Endodermal cell (in vitro differentiated cells): ENCODE measurements around the gene ADAMTS13. TPM values are rescaled to one million over a fixed set of nuclear protein-coding genes. Genes with fewer than 3 reads are reported as not detected.

ENCODE experiments used
- DNase-seq: peaks from one replicate; pipeline ENCODE4 v3.0.0-alpha.2; 2017
- H3K27ac ChIP-seq: 2 replicates; pipeline ENCODE4 v1.5.1; 2013; ENCODE audit warnings: mild to moderate bottlenecking, low read depth, low read length, moderate library complexity
- H3K27me3 ChIP-seq: 2 replicates; pipeline ENCODE4 v1.6.1; 2013; ENCODE audit warnings: mild to moderate bottlenecking, low read length, moderate library complexity; ENCODE audit not compliant: insufficient read depth, control insufficient read depth, poor library complexity, severe bottlenecking
- H3K36me3 ChIP-seq: 2 replicates; pipeline ENCODE4 v1.7.0; 2013; ENCODE audit warnings: mild to moderate bottlenecking, low read length, moderate library complexity; ENCODE audit not compliant: control insufficient read depth, insufficient read depth
- H3K4me1 ChIP-seq: one replicate; pipeline ENCODE4 v1.7.0; 2013; ENCODE audit warnings: low read length; ENCODE audit not compliant: control insufficient read depth, insufficient read depth
- H3K4me3 ChIP-seq: 2 replicates; pipeline ENCODE4 v1.5.1; 2013; ENCODE audit warnings: mild to moderate bottlenecking, low read length, moderate library complexity
- H3K9ac ChIP-seq: 2 replicates; pipeline ENCODE4 v1.6.1; 2013; ENCODE audit warnings: mild to moderate bottlenecking, low read length, moderate library complexity; ENCODE audit not compliant: poor library complexity, severe bottlenecking; ENCODE audit errors: extremely low read depth
- H3K9me3 ChIP-seq: 2 replicates; pipeline ENCODE4 v1.6.1; 2013; ENCODE audit warnings: mild to moderate bottlenecking, low read length, moderate library complexity; ENCODE audit not compliant: control insufficient read depth
- H3K27ac Mint-ChIP-seq: 2 replicates; pipeline ENCODE4 v1.8.0; 2020; ENCODE audit warnings: mixed read lengths
- H3K27me3 Mint-ChIP-seq: 2 replicates; pipeline ENCODE4 v1.8.0; 2021; ENCODE audit warnings: mild to moderate bottlenecking, mixed read lengths; ENCODE audit not compliant: insufficient read depth
- H3K36me3 Mint-ChIP-seq: 2 replicates; pipeline ENCODE4 v1.8.0; 2020; ENCODE audit warnings: low read depth, mixed read lengths
- H3K4me1 Mint-ChIP-seq: 2 replicates; pipeline ENCODE4 v1.8.0; 2020; ENCODE audit warnings: mixed read lengths
- H3K4me3 Mint-ChIP-seq: 2 replicates; pipeline ENCODE4 v1.8.0; 2020; ENCODE audit warnings: mild to moderate bottlenecking, moderate library complexity, mixed read lengths
- H3K9me3 Mint-ChIP-seq: 2 replicates; pipeline ENCODE4 v1.8.0; 2020; ENCODE audit warnings: mild to moderate bottlenecking, mixed read lengths
- CTCF ChIP-seq: fragments of 200-600 bp; sonication (generic); conservative IDR thresholded peaks from 2 replicates; pipeline ENCODE4 v1.5.0; 2021; ENCODE audit warnings: antibody characterized with exemption, mild to moderate bottlenecking
- WGBS, 2 experiments: methylation state at CpG; one replicate each; pipeline versions ENCODE4 v1.1.5 to v1.1.7; 2013; ENCODE audit warnings: missing lambda C conversion rate in 2 of 2, mixed read lengths in 1 of 2; ENCODE audit not compliant: insufficient coverage in 1 of 2, insufficient read length in 1 of 2; 5-methylcytosine and 5-hydroxymethylcytosine counted together
- total RNA-seq, 2 donors: library from RNA; stranded (reverse); fragmentation: NEBNext Ultra II Directional in 1 of 2; extraction: Animal tissue kit (Norgen Biotek cat#: 25700) in 1 of 2; gene quantifications; 2 replicates in 1 of 2; 3 replicates in 1 of 2; pipeline ENCODE4 v1.2.1, GENCODE V29; 2021

ADAMTS13 gene
- total RNA-seq, 2 donors from 2014 or later = 13.5 to 21.7 TPM

- Mint-ChIP-seq H3K4me3 (no peak overlapping the region), H3K36me3 (no peaks in the 10 kb centered on the region), H3K4me1 (no peaks in the 10 kb centered on the region), H3K9me3 (no peaks in the 10 kb centered on the region), H3K27me3 (peaks cover 2% of the 10 kb centered on the region), H3K27ac (no peak overlapping the region)
- no peak for DNase-seq
- 95 to 97% methylated on average over 11 of the region's 11 CpGs for WGBS, 2 experiments
- Histone ChIP-seq H3K4me3 (no peak overlapping the region), H3K36me3 (no peaks in the 10 kb centered on the region), H3K9me3 (no peaks in the 10 kb centered on the region), H3K4me1 (peaks cover 4% of the 10 kb centered on the region), H3K27ac (no peak overlapping the region), H3K27me3 (no peaks in the 10 kb centered on the region), H3K9ac (no peak overlapping the region)
- TF ChIP-seq CTCF = no peak
Observed at GRCh38 chr9:133457748-133458147, 35.6 kb downstream of the ADAMTS13 start.

GRCh38 chr9:133458643-133459312 is 36.6 kb downstream of the ADAMTS13 start:
- no peak for DNase-seq
- no peak overlapping the region for H3K9ac ChIP-seq
- H3K36me3 ChIP-seq = no peaks in the 10 kb centered on the region
- Mint-ChIP-seq H3K27ac (peak overlapping the region; percentile 30), H3K36me3 (peaks cover 5% of the 10 kb centered on the region), H3K9me3 (no peaks in the 10 kb centered on the region), H3K27me3 (peaks cover 2% of the 10 kb centered on the region), H3K4me3 (peak overlapping the region; percentile 72), H3K4me1 (no peaks in the 10 kb centered on the region)
- peak overlapping the region; percentile 58 for H3K4me3 ChIP-seq
- H3K4me1 ChIP-seq = peaks cover 4% of the 10 kb centered on the region
- no peaks in the 10 kb centered on the region for H3K27me3 ChIP-seq
- no peak for TF ChIP-seq CTCF
- H3K9me3 ChIP-seq = no peaks in the 10 kb centered on the region
- no peak overlapping the region for H3K27ac ChIP-seq
- WGBS, 2 experiments = 80 to 89% methylated on average over 13 to 16 of the region's 16 CpGs

- H3K4me3 ChIP-seq = peak within 1 kb of the TSS; percentile 86
- peak; percentile 99 for DNase-seq
- H3K9ac ChIP-seq = peak within 1 kb of the TSS; percentile 80
- Mint-ChIP-seq H3K4me1 (no peaks in the 10 kb centered on the region), H3K27ac (peak within 1 kb of the TSS; percentile 91), H3K36me3 (peaks cover 7% of the 10 kb centered on the region), H3K9me3 (no peaks in the 10 kb centered on the region), H3K4me3 (peak within 1 kb of the TSS; percentile 72), H3K27me3 (peaks cover 2% of the 10 kb centered on the region)
- WGBS, 2 experiments = 0 to 1% methylated on average over 19 to 86 of the region's 86 CpGs
- H3K27ac ChIP-seq = peak within 1 kb of the TSS; percentile 99
- H3K9me3 ChIP-seq = no peaks in the 10 kb centered on the region
- TF ChIP-seq CTCF = no peak
- H3K36me3 ChIP-seq = no peaks in the 10 kb centered on the region
- no peaks in the 10 kb centered on the region for H3K27me3 ChIP-seq
- peaks cover 4% of the 10 kb centered on the region for H3K4me1 ChIP-seq
Observed at GRCh38 chr9:133459476-133460404, 37.6 kb downstream of the ADAMTS13 start, which contains the start of gene CACFD1. Gene CACFD1, plus strand, starts transcription at chr9:133459978. Its CDS starts 89 bp downstream, at chr9:133460067.
